A673 (cell line): ENCODE data around the gene PTTG1.

Experiments
- EZH2 ChIP-seq: fragments of 200-600 bp; sonication (generic); IDR thresholded peaks from 2 replicates; pipeline ENCODE4 v1.6.1; 2017; ENCODE audit warnings: borderline replicate concordance, low read depth, mild to moderate bottlenecking, mixed read lengths, antibody characterized with exemption, low read length; ENCODE audit not compliant: poor library complexity, severe bottlenecking
- TF ChIP-seq, protein P1 (sequence below): fragments of 300-800, 200-600 bp; sonication (generic); conservative IDR thresholded peaks from 2 replicates; pipeline ENCODE4 v1.5.1; 2017; ENCODE audit warnings: low read depth, mild to moderate bottlenecking, antibody characterized with exemption, low read length, moderate library complexity, mixed read lengths

- TF ChIP-seq, protein P1, sequence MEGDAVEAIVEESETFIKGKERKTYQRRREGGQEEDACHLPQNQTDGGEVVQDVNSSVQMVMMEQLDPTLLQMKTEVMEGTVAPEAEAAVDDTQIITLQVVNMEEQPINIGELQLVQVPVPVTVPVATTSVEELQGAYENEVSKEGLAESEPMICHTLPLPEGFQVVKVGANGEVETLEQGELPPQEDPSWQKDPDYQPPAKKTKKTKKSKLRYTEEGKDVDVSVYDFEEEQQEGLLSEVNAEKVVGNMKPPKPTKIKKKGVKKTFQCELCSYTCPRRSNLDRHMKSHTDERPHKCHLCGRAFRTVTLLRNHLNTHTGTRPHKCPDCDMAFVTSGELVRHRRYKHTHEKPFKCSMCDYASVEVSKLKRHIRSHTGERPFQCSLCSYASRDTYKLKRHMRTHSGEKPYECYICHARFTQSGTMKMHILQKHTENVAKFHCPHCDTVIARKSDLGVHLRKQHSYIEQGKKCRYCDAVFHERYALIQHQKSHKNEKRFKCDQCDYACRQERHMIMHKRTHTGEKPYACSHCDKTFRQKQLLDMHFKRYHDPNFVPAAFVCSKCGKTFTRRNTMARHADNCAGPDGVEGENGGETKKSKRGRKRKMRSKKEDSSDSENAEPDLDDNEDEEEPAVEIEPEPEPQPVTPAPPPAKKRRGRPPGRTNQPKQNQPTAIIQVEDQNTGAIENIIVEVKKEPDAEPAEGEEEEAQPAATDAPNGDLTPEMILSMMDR = no peak
- TF ChIP-seq EZH2 = no peak
These were observed 47.8 kb downstream of the PTTG1 start for GRCh38 chr5:160469156-160470144.
